IPS-11a (cell line): ENCODE data around the gene IBA57.

Source experiments
- H3K4me3 ChIP-seq: one replicate; pipeline ENCODE4 v1.5.1; 2013; ENCODE audit warnings: low read depth, low read length, control low read depth

The IBA57 gene

DNA sequence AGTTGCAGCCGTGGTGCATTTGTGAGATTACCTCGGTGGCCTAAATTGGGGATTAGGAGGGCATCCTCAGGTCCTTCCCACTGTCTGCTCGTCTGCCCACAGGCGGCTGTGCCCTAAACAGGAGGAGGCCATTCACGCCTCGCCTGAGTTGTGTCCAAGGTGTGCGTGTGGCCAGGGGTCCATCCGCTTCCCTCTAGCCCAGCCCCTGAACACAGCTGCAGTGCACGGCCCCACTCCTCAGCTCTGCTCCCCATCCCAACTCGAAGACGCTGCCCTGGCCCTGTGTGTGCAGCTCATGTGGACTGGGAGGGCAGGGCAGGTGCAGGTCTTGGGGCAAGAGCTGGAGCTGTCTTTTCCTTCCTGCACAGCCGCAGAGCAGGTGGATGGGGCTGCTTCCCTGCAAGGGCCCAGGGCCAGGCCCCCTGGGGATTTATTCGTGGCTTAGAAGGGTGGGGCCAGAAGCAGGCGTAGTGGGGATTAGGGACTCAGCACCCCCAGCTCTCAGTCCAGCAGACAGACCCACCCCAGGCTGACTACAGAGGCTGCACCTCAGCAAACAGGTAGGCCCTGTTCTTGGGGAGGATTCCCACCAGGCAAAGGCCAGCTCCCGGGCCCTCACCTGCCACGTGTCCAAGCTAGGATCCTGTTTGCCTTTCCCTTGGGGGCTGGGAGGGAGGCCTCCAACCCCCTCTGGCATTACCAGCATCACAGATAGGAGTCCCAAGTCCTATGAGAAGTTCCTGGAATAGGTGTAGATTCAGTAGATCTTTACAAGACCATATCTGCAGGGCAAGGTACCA lies 21.2 kb upstream of the IBA57 start:
- H3K4me3 ChIP-seq, result no peak overlapping the region

DNA sequence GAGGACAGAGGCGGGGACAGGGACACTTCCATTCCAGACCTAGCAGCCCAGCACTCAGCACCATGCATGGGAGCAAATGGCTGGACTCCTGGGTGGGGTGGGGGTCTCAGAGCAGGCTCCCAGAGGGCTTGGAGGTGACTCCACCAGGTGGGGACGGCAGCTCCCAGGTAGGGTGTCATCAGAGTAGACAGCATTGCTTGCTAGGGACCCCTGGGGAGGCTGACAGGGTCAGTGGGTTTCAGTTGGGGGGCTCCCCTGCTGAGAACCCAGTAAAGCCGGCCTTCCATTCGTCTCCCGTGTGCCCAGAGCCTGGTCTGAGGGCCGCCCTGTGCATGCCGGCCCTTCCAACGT lies 20.6 kb upstream of the IBA57 start:
- H3K4me3 ChIP-seq, result no peak overlapping the region

DNA sequence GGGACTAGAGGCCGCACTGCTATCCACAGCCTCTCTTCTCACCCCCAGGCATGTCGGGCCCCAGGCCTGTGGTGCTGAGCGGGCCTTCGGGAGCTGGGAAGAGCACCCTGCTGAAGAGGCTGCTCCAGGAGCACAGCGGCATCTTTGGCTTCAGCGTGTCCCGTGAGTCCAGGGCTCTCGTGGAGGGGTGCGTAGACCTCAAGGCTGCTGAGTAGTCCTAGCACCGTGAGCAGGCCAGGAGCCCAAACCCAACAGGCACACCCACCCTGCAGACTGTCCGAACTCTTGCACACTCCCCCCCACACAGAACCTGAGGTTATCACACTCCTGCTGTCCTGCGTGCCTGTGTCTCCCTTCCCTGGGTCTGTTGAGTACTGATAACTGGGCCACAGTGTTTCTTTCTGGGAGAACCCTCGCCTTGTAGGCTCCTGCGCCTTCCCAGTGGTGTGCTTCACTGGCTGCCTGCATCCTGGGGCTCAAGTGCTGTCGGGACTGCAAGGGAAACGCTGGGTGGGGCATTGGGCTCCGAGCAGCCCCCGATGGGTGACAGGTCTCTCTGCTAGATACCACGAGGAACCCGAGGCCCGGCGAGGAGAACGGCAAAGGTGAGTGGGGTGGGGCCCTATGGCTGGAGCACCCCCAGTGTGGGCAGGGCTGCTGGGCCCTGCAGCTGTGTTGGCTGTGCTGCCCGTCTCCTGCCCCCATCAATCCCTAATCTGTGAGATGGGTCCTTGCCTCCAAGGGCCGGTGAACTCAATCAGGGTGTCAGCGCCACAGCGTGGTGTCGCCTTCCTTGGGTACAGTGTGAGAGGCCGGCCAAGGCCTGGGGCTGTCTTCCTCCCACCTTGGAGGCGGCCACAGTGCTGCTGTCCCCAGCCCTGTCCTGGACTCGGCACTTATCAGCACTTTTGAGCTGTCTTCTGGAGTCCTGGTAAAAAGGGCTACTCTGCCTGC lies 19.9 kb upstream of the IBA57 start:
- H3K4me3 ChIP-seq, result no peak overlapping the region

DNA sequence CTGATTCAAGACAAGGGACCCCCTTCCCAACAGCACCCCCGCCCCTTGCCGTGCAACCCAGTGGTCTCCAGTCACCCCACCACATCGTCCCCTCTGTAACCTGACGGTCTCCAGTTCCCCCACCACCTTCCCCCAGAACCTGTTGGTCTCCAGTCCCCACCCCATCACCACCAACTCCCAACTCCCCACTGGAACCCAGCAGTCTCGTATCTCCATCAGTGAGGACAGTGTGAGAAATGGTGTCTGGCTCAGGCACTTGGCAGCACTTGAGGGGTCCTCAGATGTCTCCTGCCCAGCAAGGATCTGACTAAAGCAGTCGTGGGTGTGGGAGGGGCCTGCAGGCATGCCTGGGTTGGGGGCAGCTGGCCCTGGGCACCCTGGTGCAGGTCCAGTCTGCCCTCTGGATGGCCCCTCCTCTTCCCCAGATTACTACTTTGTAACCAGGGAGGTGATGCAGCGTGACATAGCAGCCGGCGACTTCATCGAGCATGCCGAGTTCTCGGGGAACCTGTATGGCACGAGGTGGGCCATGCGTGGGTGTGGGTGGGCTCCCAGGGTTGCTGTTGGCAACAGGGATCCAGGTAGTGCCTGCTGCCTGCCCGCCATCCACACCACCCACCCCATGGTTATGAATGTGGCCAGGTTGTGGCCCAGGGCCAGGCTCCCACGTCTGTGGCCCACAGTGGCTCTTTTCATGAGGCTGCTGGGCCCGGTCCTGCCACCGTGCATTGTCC lies 19.0 kb upstream of the IBA57 start:
- no peak overlapping the region for H3K4me3 ChIP-seq

DNA sequence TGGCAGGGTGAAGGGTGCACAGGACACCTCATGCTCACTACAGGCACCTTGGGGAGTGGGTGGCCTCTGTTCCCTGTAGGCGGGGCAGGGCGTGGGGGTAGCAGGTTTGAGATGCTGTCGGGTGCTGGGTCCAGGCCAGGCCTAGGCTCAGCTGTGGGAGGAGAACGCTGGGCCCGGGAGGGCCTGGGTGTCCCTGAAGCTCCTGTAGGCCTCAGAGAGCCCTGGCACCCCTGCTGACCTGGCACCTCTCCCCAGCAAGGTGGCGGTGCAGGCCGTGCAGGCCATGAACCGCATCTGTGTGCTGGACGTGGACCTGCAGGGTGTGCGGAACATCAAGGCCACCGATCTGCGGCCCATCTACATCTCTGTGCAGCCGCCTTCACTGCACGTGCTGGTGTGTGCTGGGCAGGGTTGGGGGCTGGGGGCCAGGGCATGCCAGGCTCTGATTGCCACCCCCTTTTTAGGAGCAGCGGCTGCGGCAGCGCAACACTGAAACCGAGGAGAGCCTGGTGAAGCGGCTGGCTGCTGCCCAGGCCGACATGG lies 18.4 kb upstream of the IBA57 start:
- no peak overlapping the region for H3K4me3 ChIP-seq

DNA sequence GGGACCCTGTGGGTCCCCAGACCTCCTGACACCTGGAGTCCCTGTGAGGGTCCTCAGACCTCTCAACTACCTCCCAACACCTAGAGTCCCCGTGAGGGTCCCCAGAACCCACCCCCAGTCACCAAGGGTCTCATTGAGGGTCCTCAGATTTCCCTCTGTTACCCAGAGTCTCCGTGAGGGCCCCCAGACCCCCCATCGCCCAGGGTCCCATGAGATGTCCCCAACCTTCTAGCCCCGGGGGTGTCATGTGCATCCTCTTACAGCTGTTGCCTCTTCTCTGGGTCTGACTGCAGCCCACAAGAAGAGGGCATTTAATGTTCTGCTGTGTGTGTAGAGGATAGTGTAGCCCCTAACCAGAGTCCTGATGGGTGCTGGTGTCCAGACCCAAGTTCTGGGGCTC lies 17.8 kb upstream of the IBA57 start:
- H3K4me3 ChIP-seq, result no peak overlapping the region

DNA sequence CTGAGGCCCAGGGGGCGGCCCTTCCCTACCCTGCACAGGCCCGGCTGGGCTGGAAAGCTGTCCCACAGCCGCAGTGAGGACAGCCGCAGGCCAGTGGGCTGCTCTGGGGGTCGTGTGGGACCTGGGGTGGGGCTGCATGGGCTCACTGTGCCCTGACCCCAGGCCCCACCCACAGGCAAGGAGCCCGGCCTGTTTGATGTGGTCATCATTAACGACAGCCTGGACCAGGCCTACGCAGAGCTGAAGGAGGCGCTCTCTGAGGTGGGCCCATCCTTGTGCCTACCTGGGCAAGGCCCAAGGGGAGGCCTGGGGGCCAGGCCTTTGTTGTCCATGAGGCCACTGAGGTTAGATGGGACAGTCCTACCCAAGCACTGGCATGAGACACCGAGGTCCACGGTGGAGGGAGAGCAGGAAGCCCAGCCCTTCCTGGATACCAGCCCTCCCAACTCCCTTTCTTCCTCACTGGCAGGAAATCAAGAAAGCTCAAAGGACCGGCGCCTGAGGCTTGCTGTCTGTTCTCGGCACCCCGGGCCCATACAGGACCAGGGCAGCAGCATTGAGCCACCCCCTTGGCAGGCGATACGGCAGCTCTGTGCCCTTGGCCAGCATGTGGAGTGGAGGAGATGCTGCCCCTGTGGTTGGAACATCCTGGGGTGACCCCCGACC lies 17.3 kb upstream of the IBA57 start:
- H3K4me3 ChIP-seq, result no peak overlapping the region

DNA sequence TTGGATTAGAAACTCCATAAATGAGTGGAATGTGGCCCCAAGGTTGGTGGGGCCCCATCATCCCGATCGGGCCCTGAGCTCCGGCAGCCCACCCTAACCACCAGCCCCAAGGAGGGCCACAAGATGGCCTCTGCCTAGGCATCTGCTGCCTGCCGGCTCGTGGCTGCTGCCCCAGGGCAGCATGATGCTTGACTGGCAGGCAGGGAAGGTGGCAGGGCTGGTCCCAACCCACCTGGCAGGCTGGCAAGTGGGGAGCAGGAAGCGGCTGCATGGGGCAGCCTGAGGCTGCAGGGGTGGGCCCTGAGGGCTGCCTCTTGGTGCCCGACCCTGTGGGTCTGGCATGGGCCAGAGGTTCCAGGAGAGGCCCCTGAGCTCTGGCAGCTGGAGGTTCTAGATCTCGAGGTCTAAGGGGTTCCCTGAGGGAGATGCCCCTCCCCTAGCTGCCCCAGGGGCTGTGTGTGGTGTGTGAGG lies 16.6 kb upstream of the IBA57 start:
- no peak overlapping the region for H3K4me3 ChIP-seq

DNA sequence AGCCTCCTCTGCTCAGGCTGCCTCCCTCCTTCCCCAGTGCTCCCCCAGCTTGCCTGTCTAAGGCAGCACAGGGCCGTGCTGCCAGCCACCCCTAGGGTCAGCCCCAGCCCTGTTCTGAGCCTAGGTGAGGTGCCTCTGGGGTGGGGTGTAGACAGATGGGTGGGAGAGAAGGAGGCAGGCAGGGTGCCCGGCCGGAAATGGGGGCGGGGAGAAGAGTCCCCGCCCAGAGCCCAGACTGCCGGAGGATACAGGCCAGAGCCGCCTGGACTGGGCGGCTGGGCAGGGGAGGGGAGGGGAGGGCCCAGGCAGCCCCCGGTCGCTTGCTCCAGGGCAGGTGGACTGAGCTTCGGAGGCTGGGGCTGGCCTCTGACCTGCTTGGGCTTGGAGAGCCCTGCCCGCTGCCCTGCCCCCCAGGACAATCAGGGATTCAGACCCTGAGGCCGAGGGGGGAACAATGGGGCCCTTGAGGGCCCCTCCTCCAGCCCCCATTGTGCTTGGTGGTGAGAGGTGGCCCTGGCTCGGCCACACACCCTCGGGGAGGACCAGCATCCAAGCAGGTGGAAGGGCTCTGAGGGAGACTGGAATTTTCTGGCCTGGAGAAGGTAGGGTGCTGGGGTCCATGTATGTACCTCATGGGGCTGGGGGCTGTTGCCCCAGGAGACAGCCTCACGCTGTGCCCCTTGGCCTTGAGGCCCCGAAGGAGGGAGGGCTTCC lies 16.0 kb upstream of the IBA57 start, which contains the start of gene GJC2:
TSS of gene GJC2 (plus strand) at position 525 of the 714 bp plus-strand sequence. CDS start 7,829 bp downstream, outside the sequence.
- H3K4me3 ChIP-seq, result no peak within 1 kb of the TSS

DNA sequence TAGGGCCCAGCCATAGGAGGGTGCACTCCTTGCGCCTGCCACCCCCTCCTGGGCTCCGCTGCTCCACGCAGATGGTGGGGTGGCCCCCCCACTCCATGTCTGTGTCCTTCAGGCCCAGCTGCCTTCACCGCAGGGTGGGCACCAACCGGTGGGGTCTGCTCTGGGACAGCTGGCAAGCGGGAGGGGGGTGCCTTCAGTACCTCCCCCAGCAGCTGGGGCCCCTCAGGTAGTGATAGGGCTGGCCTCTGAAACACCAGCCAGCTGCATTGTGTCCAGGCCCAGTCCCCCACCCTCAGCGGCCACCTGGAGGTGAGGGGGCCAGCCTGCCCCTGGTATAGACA lies 15.5 kb upstream of the IBA57 start:
- H3K4me3 ChIP-seq, result no peak overlapping the region

DNA sequence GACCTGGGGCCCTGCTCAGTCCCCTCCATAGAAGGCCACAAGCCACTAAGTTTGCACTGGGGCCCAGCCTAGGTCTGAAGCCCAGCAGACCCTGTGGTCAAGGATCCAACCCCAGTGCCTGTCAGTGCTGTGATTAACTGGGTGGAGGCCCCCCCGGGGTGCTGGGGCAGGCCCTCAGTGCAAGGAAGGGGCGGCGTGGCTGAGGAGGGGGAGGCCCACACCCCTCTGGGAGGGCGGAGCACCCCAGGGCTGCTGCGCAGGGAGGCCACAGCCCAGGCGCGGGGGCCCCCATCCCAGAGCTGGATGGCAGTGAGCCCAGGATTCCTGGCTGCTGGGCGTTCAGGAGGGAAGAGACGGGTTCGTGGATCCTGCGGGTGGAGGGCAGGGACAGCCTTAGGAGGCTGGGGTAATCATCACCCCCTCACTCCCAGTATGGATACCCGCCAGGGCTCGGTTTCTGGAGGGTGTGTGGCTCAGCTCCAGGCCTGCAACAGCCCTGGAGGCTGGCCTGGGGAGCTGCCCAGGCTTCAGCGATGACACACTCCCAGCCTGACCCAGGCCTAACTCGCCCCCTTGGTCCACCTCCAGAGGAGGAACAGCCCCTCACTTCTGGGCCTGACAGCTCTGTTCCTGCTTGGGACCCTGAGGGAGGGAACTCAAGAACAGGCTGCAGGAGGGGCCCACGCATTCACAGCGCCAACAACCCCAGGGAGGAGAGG lies 15.0 kb upstream of the IBA57 start:
- H3K4me3 ChIP-seq, result no peak overlapping the region

DNA sequence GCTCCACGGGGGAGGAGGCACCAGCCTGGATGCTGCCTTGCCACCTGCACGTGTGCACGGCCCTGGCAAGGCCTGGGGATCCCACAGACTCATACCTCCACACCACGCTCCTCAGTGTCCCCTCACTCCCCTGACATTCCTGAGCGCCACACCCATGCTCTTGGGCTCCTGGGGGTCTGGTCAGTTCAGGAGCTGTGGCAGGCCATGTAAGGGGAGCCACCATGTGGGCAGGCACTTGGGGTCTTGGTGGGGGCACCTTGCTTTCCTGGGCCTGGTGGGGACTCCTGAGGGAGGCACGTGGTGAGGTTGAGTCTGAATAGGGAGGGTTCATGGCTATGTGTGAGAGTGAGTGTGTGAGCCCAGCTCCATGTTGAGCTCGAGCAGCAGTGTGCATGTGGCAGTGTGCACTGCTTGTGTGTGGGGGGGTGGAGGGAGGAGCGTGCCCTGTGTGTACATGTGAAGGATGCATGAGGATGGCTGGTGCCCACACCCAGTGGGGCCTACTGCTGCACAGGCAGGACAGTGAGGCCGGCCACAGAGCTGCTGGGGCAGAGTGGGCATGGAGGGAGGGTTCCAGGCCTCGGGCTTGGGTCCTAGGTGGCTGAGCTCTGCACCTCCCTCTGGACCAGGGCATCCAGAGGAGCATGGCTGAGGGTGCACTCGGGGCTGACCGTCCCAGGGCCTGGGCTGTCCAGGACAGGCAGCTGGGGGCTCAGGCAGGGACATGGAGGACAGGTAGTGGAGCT lies 14.3 kb upstream of the IBA57 start:
- H3K4me3 ChIP-seq, result no peak overlapping the region

DNA sequence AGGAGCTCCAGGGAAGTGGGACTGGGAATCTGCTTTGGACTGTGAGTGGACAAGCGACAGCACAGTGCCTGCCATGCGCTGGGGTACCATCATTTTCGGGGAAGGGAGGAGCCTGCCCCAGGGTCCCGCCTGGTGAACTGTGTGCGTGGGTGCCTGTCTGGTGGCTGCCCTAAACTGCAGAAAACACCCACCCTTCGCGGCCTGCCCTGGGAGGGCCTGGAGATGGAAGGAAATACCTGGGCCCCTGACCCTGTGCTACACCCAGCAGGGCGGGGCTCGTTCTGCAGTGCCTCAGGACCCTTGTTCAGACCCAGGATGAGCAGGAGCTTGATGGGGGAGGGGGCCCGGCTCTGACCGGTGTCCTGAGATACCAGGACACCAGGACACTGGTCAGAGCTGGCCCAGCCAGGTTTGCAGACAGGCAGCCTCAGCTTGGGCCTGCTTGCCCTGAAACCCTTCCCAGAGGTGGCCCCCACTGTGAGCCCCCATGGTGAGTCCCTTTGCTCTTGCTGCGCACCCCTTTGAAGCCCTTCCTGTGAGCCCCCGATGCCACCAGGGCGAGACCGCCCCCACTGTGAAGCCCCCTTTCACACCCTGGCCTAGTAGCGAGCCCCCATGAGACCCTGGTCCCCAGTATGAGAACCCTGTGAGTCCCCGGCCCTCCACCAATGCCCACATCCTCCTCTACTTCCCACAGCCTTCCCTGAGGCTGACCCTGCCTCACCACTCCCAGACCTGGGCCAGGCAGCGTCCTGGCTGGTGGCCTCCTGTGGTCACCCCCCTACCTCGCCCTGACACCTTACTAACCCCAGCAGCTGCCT lies 13.3 kb upstream of the IBA57 start:
- no peak overlapping the region for H3K4me3 ChIP-seq

DNA sequence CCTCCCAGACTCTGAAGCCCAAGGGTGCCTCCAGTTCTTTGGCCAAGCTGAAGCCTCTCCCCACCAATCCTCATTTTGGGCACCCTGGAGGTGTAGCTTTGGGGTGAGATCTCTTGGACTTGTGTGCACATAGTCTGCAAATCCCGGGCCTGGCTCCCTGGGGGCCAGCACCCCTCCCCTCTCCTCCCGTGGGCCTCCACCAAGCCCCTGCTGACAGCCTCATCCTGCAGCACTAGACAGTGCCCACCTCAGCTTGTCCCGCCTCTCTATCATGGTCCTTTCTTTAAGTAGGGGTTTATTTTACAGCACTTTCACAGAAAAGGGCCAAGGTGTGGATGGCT lies 12.7 kb upstream of the IBA57 start:
- H3K4me3 ChIP-seq, result no peak overlapping the region

DNA sequence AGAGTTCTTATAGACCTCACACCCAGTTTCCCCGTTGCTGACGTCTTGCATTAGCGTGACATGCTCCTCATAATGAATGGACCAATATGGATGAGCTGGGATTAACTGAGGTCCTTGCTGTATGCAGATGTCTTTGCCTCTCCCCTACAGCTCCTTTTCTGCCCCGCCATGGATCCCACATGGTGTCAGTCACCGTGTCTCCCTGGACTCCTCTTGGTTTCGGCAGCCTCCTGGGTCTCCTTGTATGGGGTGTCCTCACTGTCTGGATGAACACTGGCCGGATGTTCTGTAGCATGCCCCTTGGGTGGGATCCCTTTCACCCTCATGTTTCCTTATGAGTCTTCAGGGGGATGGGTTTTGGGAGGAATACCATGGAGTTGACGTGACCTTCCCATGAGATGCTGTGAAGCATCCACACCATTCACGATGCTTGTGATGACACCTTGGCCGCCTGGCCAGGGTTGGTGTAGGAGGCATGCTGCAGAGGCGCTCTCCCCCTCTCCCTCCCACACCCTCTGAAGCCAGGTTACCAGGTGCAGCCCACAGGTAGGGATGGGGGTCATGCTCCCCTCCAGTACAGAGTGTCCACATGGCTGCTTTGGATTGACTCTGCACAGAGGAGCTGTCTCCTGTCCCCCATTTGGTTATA lies 11.5 kb upstream of the IBA57 start:
- H3K4me3 ChIP-seq, result no peak overlapping the region

DNA sequence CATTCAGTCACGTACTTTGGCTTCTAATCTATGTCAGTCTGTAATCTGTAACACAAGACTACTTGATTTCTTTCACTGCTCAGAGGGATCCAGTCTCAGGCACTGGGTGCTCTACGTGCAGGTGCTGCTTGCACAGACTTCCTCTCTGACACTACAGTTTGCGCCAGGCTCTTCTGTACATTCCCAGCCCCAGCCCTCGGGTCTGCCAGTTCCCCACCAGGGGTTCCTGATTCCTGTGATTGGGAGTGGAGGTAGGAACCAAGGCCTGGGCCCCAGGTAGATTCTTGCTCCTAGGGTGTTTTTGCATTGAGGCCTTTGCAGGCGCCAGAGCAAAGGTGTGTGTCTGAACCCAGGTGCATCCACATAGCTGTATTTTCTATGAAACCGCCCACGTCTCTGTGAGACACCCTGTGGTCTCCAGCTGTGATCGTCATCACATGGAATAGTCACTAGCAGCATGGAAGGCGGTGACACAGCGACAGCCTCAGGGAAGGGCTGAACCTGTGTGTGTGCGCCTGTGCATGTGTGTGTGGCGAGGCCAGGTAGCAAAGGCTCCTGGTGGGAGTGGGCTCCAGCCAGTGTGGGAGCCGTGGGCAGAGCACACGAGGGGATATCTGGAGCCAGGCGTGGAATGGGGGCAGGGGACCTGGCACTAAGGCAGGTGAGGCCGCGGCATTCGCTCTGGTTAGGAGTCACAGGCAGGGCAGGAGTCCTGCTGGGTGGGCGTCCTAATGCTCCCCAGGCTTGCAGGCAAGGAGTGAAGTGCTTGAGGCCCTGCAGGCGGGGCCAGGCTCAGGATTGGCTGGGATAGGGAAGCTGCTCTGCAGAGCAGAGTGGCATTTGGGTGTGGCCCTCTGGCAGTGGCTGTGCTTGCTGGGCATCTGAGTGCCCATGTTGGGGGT lies 10.7 kb upstream of the IBA57 start:
- H3K4me3 ChIP-seq, result no peak overlapping the region
